HCT116 (cell line): Measurements from ENCODE around the gene FBXO46. TPM values are rescaled to one million over a fixed set of nuclear protein-coding genes. Genes with fewer than 3 reads are reported as not detected.
A peak's percentile ranks its signal among the peaks of the same experiment; 100 is the strongest.

Experiments
- ATAC-seq: fragments of 200-7000 bp; cut with Tn5 transposase; 2 replicates; pipeline ENCODE4 v1.9.1; 2020; ENCODE audit warnings: mild to moderate bottlenecking, moderate library complexity
- BruUV-seq: library from RNA; stranded (reverse); fragments of 400-500 nt; replicated peaks from 2 replicates; lab custom pipeline; 2021; lab: Mats Ljungman, UMichigan
- CTCF ChIA-PET: fragments of 300-600 bp; sonication (Branson Sonifier 250); formaldehyde crosslinking; loops from one replicate; lab custom pipeline; 2021; ENCODE audit warnings: antibody characterized with exemption; lab: Charles Lee
- POLR2A ChIA-PET: fragments of 300-600, 350-600 bp; sonication (Branson Sonifier 250); formaldehyde crosslinking; loops from one replicate; lab custom pipeline; 2021; ENCODE audit warnings: antibody characterized with exemption; lab: Charles Lee
- RAD21 ChIA-PET, 2 experiments: fragments of 300-600 bp; sonication (Branson Sonifier 250); formaldehyde crosslinking; loops; one replicate each; lab custom pipeline; 2023; ENCODE audit warnings: low total read pairs in 2 of 2; ENCODE audit not compliant: uncharacterized antibody in 2 of 2, unreplicated experiment in 2 of 2, low non-redundant PET in 1 of 2; lab: Charles Lee
- DNase-seq: peaks from one replicate; pipeline ENCODE4 v3.0.0-alpha.2; 2010; ENCODE audit warnings: low read depth, low spot score
- H2AFZ ChIP-seq: fragments of 200-600 bp; shearing (Covaris generic), sonication (generic); 2 replicates; pipeline ENCODE4 v1.6.1; 2017; ENCODE audit warnings: low read depth, mixed run types, mixed read lengths, antibody characterized with exemption, low read length; ENCODE audit not compliant: poor library complexity, severe bottlenecking
- H3K27ac ChIP-seq: 2 replicates; pipeline ENCODE4 v1.5.1; 2012; ENCODE audit warnings: low read depth, low read length
- H3K27me3 ChIP-seq: fragments of 200-600 bp; sonication (generic); 2 replicates; pipeline ENCODE4 v1.6.1; 2016; ENCODE audit warnings: mixed run types, low read length, mixed read lengths; ENCODE audit not compliant: insufficient read depth
- H3K36me3 ChIP-seq, 2 experiments: fragments of 200-500 bp in 1 of 2; fragments of 200-600 bp in 1 of 2; sonication (Bioruptor generic) in 1 of 2; sonication (generic) in 1 of 2; 2 replicates each; pipeline versions ENCODE4 v1.5.1 to v1.6.1; 2014 to 2016; ENCODE audit warnings: low read length in 2 of 2, inconsistent platforms in 1 of 2, mixed read lengths in 1 of 2, mixed run types in 1 of 2; ENCODE audit not compliant: insufficient read depth in 2 of 2, control insufficient read depth in 1 of 2
- H3K4me1 ChIP-seq, 2 experiments: fragments of 200-600 bp in 1 of 2; sonication (generic) in 1 of 2; 2 replicates each; pipeline versions ENCODE4 v1.5.1 to v1.6.1; 2012 to 2017; ENCODE audit warnings: low read length in 2 of 2, inconsistent platforms in 1 of 2, mild to moderate bottlenecking in 1 of 2, mixed read lengths in 1 of 2, mixed run types in 1 of 2, moderate library complexity in 1 of 2; ENCODE audit not compliant: insufficient read depth in 2 of 2, control insufficient read depth in 1 of 2
- H3K4me2 ChIP-seq: fragments of 200-600 bp; sonication (generic); 2 replicates; pipeline ENCODE4 v1.6.1; 2017; ENCODE audit warnings: mixed run types, low read length, mixed read lengths
- H3K4me3 ChIP-seq, 2 experiments: fragments of 200-600 bp in 1 of 2; sonication (generic) in 1 of 2; replicated peaks in 1 of 2; 2 replicates each; pipeline ENCODE4 v1.5.1; 2011 to 2016; ENCODE audit warnings: low read length in 2 of 2, control low read depth in 1 of 2, low read depth in 1 of 2, mild to moderate bottlenecking in 1 of 2, mixed read lengths in 1 of 2, mixed run types in 1 of 2
- H3K79me2 ChIP-seq: fragments of 200-600 bp; sonication (generic); 2 replicates; pipeline ENCODE4 v1.6.1; 2017; ENCODE audit warnings: mild to moderate bottlenecking, mixed run types, low read length, moderate library complexity, mixed read lengths; ENCODE audit not compliant: insufficient read depth
- H3K9ac ChIP-seq: fragments of 200-600 bp; sonication (generic); 2 replicates; pipeline ENCODE4 v1.6.1; 2016; ENCODE audit warnings: low read length, mixed read lengths
- H3K9me2 ChIP-seq: fragments of 200-600 bp; sonication (generic), shearing (Covaris generic); 2 replicates; pipeline ENCODE4 v1.6.1; 2017; ENCODE audit warnings: mixed run types, mild to moderate bottlenecking, moderate library complexity; ENCODE audit not compliant: insufficient read depth
- H3K9me3 ChIP-seq, 2 experiments: fragments of 200-500 bp in 1 of 2; fragments of 200-600 bp in 1 of 2; sonication (Bioruptor generic) in 1 of 2; sonication (generic) in 1 of 2; 2 replicates each; pipeline ENCODE4 v1.6.1; 2014 to 2017; ENCODE audit warnings: low read length in 2 of 2, mixed read lengths in 2 of 2, inconsistent platforms in 1 of 2, low read depth in 1 of 2, mild to moderate bottlenecking in 1 of 2, mixed run types in 1 of 2, moderate library complexity in 1 of 2; ENCODE audit not compliant: control insufficient read depth in 1 of 2, insufficient read depth in 1 of 2
- H4K20me1 ChIP-seq: fragments of 200-600 bp; sonication (generic), shearing (Covaris generic); 2 replicates; pipeline ENCODE4 v1.6.1; 2017; ENCODE audit warnings: mixed run types, mild to moderate bottlenecking, moderate library complexity; ENCODE audit not compliant: insufficient read depth
- ELF1 ChIP-seq: IDR thresholded peaks from 2 replicates; pipeline ENCODE4 v1.6.1; 2012; ENCODE audit warnings: low read depth, borderline replicate concordance
- POLR2AphosphoS5 ChIP-seq: IDR thresholded peaks from 2 replicates; pipeline ENCODE4 v1.6.1; 2011; ENCODE audit warnings: mild to moderate bottlenecking, low read depth, low read length, moderate library complexity
- SP1 ChIP-seq: IDR thresholded peaks from 2 replicates; pipeline ENCODE4 v1.6.1; 2012; ENCODE audit warnings: low read depth
- intact Hi-C: fragments of 100-400 bp; cut with micrococcal nuclease; formaldehyde crosslinking; loops from 2 replicates; pipeline ENCODE4 v1.10.0; 2022
- total RNA-seq: library from RNA; stranded (reverse); gene quantifications from one replicate; pipeline ENCODE4 v1.2.1, GENCODE V29; 2021; ENCODE audit not compliant: unreplicated experiment
- TF ChIP-seq, protein P1 (sequence below), 3 experiments: fragments of 200-600 bp in 1 of 3; sonication (generic) in 1 of 3; IDR thresholded peaks in 2 of 3; conservative IDR thresholded peaks in 1 of 3; 2 replicates each; pipeline ENCODE4 v1.5.1; 2012 to 2017; ENCODE audit warnings: low read depth in 2 of 3, low read length in 2 of 3, antibody characterized with exemption in 1 of 3, borderline replicate concordance in 1 of 3, control low read depth in 1 of 3, mild to moderate bottlenecking in 1 of 3, mixed read lengths in 1 of 3, mixed run types in 1 of 3, moderate library complexity in 1 of 3; ENCODE audit not compliant: insufficient read depth in 1 of 3

FBXO46 gene
- total RNA-seq, 1 experiment from 2014 or later: 31.7 TPM

DNA sequence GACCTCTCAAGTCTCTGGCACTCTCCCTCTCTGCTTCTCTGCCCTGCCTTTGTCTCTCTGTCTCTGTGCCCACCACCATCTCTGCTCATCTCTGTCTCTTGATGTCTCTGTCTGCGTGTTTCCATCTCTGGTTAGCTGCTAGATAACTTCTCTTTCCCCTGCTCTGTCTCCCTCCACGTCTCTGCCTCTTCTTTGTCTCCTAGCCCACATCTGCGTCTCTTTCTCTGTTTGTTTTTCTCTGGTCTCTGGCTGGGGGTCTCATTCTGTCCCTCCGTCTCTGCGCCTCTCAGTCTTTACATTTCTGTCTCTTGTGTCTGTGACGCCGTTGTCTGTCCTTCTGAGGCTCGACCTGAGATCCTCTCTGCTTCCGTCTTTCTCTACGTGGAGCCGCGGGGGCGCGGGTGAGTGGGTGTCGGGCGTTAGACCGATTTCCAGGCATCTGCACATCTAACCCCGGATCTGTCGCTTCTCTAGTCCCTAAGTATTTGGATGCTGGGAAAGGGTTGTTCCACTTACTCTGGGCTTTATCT is 62.3 kb downstream of the FBXO46 start (continued):
- TF ChIP-seq, protein P1, sequence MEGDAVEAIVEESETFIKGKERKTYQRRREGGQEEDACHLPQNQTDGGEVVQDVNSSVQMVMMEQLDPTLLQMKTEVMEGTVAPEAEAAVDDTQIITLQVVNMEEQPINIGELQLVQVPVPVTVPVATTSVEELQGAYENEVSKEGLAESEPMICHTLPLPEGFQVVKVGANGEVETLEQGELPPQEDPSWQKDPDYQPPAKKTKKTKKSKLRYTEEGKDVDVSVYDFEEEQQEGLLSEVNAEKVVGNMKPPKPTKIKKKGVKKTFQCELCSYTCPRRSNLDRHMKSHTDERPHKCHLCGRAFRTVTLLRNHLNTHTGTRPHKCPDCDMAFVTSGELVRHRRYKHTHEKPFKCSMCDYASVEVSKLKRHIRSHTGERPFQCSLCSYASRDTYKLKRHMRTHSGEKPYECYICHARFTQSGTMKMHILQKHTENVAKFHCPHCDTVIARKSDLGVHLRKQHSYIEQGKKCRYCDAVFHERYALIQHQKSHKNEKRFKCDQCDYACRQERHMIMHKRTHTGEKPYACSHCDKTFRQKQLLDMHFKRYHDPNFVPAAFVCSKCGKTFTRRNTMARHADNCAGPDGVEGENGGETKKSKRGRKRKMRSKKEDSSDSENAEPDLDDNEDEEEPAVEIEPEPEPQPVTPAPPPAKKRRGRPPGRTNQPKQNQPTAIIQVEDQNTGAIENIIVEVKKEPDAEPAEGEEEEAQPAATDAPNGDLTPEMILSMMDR (IDR thresholded peaks at IDR 0.05 in 2 of 3, conservative IDR thresholded peaks at IDR 0.05 in 1 of 3; ENCODE audit: borderline replicate concordance in 1 of 3, insufficient read depth in 1 of 3, low read depth in 2 of 3, low read length in 2 of 3): no peak
- TF ChIP-seq ELF1: no peak
- TF ChIP-seq, all 23 proteins: peak for 0

DNA sequence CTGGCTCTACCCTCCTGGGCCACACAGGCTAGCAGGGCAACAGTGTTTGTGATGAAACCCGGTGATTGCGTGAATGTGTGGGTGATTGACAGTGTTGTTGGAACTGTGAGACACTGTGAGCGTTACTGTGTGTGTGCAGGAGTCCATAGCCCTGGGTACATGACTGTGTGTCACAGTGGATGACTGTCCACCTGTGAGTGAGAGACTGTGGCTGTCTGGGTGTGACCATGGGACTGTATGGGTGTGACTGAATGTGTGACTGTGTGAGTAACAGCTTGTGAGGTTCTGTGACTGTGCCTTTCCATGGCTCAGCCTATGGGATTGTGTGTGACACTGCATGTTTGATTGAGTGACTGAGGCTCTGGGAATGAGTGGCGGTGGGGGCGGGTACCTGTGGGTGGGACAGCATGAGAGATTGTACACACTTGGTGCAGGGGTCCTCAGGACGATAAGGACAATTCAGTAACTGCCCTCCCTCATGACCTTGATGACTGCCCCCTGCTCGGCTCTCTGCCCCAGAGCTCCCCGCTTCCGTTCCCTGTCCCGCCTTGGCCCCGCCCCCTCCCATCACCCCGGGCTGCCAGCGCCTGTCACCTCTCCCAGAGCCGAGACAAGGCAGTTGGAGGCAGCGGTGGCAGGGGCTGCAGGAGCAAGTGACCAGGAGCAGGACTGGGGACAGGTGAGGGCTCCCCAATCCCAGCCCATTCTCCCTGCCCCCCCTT is 62.9 kb downstream of the FBXO46 start, which contains the start of gene GIPR:
TSS of gene GIPR (plus strand) at position 602 of the 722 bp plus-strand sequence. CDS start 1,300 bp downstream, outside the sequence.
- BruUV-seq: no TSS peak
- H3K9ac ChIP-seq: peak within 1 kb of the TSS; percentile 91
- ATAC-seq: peak; percentile 55
- TF ChIP-seq POLR2AphosphoS5: peak; percentile 20; the same call in 1 of the 2 replicates
- no peak; the same call in none of the 2 replicates for TF ChIP-seq SP1
- TF ChIP-seq, all 23 proteins: peak for 1
- Histone ChIP-seq H3K4me3 (peak within 1 kb of the TSS; percentile 76 to 85), H3K27ac (peak within 1 kb of the TSS; percentile 71), H3K79me2 (no peaks in the 10 kb centered on the region), H4K20me1 (no peaks in the 10 kb centered on the region), H3K27me3 (no peaks in the 10 kb centered on the region), H3K9me3 (no peaks in the 10 kb centered on the region), H3K36me3 (no peaks in the 10 kb centered on the region), H3K9me2 (no peaks in the 10 kb centered on the region), H3K4me1 (peaks cover 11 to 40% of the 10 kb centered on the region in 2 experiments), H3K4me2 (peak within 1 kb of the TSS; percentile 95), H2AFZ (peak within 1 kb of the TSS; percentile 81)
- ChIA-PET CTCF (interaction anchor here (1.0 to 3.1 kb wide), 3 partner anchors 22 to 182 kb away, joined by 4 to 17 read pairs (median 8); no protein-coding TSS in a partner anchor), POLR2A (interaction anchor here (0.7 to 2.0 kb wide), 4 partner anchors 9 to 200 kb away, joined by 3 to 16 read pairs (median 4); partner anchors contain the start of gene FOSB), RAD21 (interaction anchor here (0.6 to 1.7 kb wide), 3 partner anchors 22 to 329 kb away, joined by 3 to 8 read pairs (median 3); no protein-coding TSS in a partner anchor)
- DNase-seq: peak; percentile 72
- intact Hi-C loops: no loop called here
